K562 (cell line): ENCODE results near the gene MTHFD2. TPM values are rescaled to one million over a fixed set of nuclear protein-coding genes. Genes with fewer than 3 reads are reported as not detected.

Experiments
- BCOR ChIP-seq: fragments of 450-650 bp; IDR thresholded peaks from 2 replicates; pipeline ENCODE4 v1.6.1; 2016
- BRD9 ChIP-seq: fragments of 450-650 bp; IDR thresholded peaks from 2 replicates; pipeline ENCODE4 v1.6.1; 2018; ENCODE audit warnings: low read depth; ENCODE audit not compliant: partially characterized antibody
- FOXJ2 ChIP-seq: fragments of 200-800 bp; sonication (Bioruptor generic); IDR thresholded peaks from 2 replicates; pipeline ENCODE4 v1.6.1; 2016; ENCODE audit warnings: missing genetic modification characterization, missing compliant biosample characterization
- RAD51 ChIP-seq: fragments of 450-650 bp; IDR thresholded peaks from 2 replicates; pipeline ENCODE4 v1.7.1; 2016; ENCODE audit warnings: low read depth, mild to moderate bottlenecking, borderline replicate concordance
- RBFOX2 ChIP-seq: fragments of 200-400 bp; formaldehyde crosslinking; IDR thresholded peaks from 2 replicates; pipeline ENCODE4 v1.6.1; 2017; ENCODE audit warnings: low read depth, mild to moderate bottlenecking, low read length, moderate library complexity
- RBM15 ChIP-seq: fragments of 200-400 bp; formaldehyde crosslinking; IDR thresholded peaks from 2 replicates; pipeline ENCODE4 v1.6.1; 2018; ENCODE audit warnings: mild to moderate bottlenecking, low read length, moderate library complexity; ENCODE audit not compliant: insufficient read depth
- SMARCE1 ChIP-seq: fragments of 450-650 bp; IDR thresholded peaks from 2 replicates; pipeline ENCODE4 v1.7.1; 2016; ENCODE audit warnings: mild to moderate bottlenecking
- TARDBP ChIP-seq: fragments of 450-650 bp; IDR thresholded peaks from 2 replicates; pipeline ENCODE4 v1.6.1; 2016
- ZNF668 ChIP-seq: fragments of 250-450 bp; sonication (Bioruptor Pico); IDR thresholded peaks from 2 replicates; pipeline ENCODE4 v1.8.0; 2022; ENCODE audit warnings: mild to moderate bottlenecking, inconsistent platforms
- polyA plus RNA-seq, 8 experiments: library from polyadenylated mRNA; depleted of rRNA in 4 of 8; stranded (reverse) in 5 of 8; unstranded in 3 of 8; fragments of >200 nt; fragmentation: Nextera tagmentation in 2 of 8; fragmentation: Illumina TruSeq in 1 of 8; extraction: Ambion mirVana in 2 of 8; extraction: Trizol in 1 of 8; gene quantifications; 2 replicates each; pipeline versions ENCODE4 v1.2.1 to v1.2.3, GENCODE V29; 2011 to 2014; ENCODE audit warnings: inconsistent platforms in 1 of 8, missing spikeins in 1 of 8
- total RNA-seq, 7 experiments: library from RNA; depleted of rRNA in 6 of 7; stranded (reverse); fragments of >200 nt in 6 of 7; fragmentation: Illumina TruSeq in 2 of 7; extraction: Trizol in 2 of 7; gene quantifications; 2 replicates each; pipeline versions ENCODE4 v1.2.1 to v1.2.3, GENCODE V29; 2011 to 2021; ENCODE audit warnings: low replicate concordance in 1 of 7
- TF ChIP-seq, protein P1 (sequence below): fragments of 250-450 bp; sonication (Bioruptor Pico); IDR thresholded peaks from 2 replicates; pipeline ENCODE4 v1.4.0; 2020
- TF ChIP-seq, protein P2 (sequence below): fragments of 450-650 bp; formaldehyde crosslinking; IDR thresholded peaks from 2 replicates; pipeline ENCODE4 v1.4.0; 2020; ENCODE audit warnings: mild to moderate bottlenecking, mixed read lengths
- TF ChIP-seq, protein P3 (sequence below), 2 experiments: fragments of 250-450 bp in 1 of 2; fragments of 450-650 bp in 1 of 2; sonication (Bioruptor Pico) in 1 of 2; IDR thresholded peaks; 2 replicates each; pipeline versions ENCODE4 v1.6.1 to v1.8.0; 2016 to 2021; ENCODE audit warnings: mild to moderate bottlenecking in 2 of 2, moderate library complexity in 2 of 2, missing compliant biosample characterization in 1 of 2, missing genetic modification characterization in 1 of 2
- TF ChIP-seq, protein P4 (sequence below): sonication (generic); formaldehyde crosslinking; IDR thresholded peaks from 2 replicates; pipeline ENCODE4 v1.9.0; 2022; ENCODE audit warnings: mild to moderate bottlenecking, missing genetic modification reagents

The MTHFD2 gene
- total and polyA plus RNA-seq, 9 of the 15 experiments (the other 6 are each of a cell fraction or from before 2014, with no cell fraction given) = 113 to 520 (median 234) TPM

DNA sequence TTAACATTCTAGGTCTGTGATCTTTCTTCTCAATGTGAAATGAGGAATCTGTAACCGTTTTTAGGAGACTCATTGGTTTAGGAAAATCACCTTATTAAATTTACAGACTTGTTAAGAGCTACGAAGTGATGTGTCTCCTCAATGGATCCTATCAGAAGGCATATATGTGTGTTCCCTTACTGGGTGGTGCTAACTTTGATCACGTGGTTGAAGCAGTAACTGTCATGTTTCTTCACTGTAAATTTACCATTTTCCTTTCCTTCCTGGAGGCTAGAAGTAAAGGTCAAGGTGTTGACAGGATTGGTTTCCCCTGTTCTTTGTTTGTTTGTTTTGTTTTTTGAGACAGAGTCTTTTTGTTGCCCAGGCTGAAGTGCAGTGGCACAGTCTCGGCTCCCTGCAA lies 1.4 kb upstream of the MTHFD2 start (continued):
- TF ChIP-seq, protein P1, sequence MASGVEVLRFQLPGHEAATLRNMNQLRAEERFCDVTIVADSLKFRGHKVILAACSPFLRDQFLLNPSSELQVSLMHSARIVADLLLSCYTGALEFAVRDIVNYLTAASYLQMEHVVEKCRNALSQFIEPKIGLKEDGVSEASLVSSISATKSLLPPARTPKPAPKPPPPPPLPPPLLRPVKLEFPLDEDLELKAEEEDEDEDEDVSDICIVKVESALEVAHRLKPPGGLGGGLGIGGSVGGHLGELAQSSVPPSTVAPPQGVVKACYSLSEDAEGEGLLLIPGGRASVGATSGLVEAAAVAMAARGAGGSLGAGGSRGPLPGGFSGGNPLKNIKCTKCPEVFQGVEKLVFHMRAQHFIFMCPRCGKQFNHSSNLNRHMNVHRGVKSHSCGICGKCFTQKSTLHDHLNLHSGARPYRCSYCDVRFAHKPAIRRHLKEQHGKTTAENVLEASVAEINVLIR (CRISPR knock-in tag) = no peak
- TF ChIP-seq TARDBP (no peak), SMARCE1 (no peak), RBFOX2 (0 out of 2 replicates have a peak, but pooled peaks have one; percentile 40), ZNF668 (CRISPR knock-in tag) (no peak), RBM15 (no peak), BCOR (0 out of 2 replicates have a peak, but pooled peaks have one; percentile 27), FOXJ2 (tag) (no peak), BRD9 (no peak), RAD51 (peak; percentile 95)
- TF ChIP-seq, protein P2, sequence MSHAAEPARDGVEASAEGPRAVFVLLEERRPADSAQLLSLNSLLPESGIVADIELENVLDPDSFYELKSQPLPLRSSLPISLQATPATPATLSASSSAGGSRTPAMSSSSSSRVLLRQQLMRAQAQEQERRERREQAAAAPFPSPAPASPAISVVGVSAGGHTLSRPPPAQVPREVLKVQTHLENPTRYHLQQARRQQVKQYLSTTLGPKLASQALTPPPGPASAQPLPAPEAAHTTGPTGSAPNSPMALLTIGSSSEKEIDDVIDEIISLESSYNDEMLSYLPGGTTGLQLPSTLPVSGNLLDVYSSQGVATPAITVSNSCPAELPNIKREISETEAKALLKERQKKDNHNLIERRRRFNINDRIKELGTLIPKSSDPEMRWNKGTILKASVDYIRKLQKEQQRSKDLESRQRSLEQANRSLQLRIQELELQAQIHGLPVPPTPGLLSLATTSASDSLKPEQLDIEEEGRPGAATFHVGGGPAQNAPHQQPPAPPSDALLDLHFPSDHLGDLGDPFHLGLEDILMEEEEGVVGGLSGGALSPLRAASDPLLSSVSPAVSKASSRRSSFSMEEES = peak; percentile 97
- TF ChIP-seq, protein P3, sequence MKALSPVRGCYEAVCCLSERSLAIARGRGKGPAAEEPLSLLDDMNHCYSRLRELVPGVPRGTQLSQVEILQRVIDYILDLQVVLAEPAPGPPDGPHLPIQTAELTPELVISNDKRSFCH (CRISPR knock-in tag; IDR thresholded peaks at IDR 0.05) = no peak
- TF ChIP-seq, protein P3 (tag; IDR thresholded peaks at IDR 0.05) = peak; percentile 80
- TF ChIP-seq, protein P4, sequence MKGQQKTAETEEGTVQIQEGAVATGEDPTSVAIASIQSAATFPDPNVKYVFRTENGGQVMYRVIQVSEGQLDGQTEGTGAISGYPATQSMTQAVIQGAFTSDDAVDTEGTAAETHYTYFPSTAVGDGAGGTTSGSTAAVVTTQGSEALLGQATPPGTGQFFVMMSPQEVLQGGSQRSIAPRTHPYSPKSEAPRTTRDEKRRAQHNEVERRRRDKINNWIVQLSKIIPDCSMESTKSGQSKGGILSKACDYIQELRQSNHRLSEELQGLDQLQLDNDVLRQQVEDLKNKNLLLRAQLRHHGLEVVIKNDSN = peak; percentile 50; the same call in 1 of the 2 replicates
